ENCODE results near the gene ACTN1.

DNA sequence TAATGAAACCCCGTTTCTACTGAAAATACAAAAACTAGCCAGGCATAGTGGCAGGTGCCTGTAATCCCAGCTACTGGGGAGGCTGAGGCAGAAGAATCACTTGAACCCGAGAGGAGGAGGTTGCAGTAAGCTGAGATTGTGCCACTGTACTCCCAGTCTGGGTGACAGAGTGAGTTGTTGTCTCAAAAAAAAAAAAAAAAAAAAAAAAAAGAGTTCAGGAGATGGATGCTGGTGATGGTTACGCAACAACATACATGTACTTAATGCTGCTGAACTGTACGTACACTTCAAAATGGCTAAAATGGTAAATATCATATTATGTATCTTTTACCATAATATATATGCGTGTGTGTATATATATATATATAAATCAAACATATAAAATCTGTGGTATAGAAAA, 29.0 kb downstream of the ACTN1 start:
- TF ChIP-seq EZH2phosphoT487 (IDR thresholded peaks at IDR 0.05; ENCODE audit: low read depth, severe bottlenecking, unreplicated experiment) (no peak), CTCF (IDR thresholded peaks at IDR 0.05; ENCODE audit: poor library complexity) (no peak), EZH2 (IDR thresholded peaks at IDR 0.05; ENCODE audit: borderline replicate concordance) (no peak)

Data from hepatocyte (in vitro differentiated cells).